Esophagus mucosa (tissue), 1 donor: Measurements from ENCODE around the gene DPP6. TPM values are rescaled to one million over a fixed set of nuclear protein-coding genes. Genes with fewer than 3 reads are reported as not detected.

Experiments used
- ATAC-seq: fragments of 200-7000 bp; cut with Tn5 transposase; one replicate; pipeline ENCODE4 v1.9.1; 2020
- total RNA-seq: library from RNA; stranded (reverse); gene quantifications from one replicate; pipeline ENCODE4 v1.2.4, GENCODE V29; 2023
- donor health status: DM: yes; HTN: yes; CAD: no.

The DPP6 gene
- total RNA-seq, 1 donor from 2014 or later, result 0.12 TPM

DNA sequence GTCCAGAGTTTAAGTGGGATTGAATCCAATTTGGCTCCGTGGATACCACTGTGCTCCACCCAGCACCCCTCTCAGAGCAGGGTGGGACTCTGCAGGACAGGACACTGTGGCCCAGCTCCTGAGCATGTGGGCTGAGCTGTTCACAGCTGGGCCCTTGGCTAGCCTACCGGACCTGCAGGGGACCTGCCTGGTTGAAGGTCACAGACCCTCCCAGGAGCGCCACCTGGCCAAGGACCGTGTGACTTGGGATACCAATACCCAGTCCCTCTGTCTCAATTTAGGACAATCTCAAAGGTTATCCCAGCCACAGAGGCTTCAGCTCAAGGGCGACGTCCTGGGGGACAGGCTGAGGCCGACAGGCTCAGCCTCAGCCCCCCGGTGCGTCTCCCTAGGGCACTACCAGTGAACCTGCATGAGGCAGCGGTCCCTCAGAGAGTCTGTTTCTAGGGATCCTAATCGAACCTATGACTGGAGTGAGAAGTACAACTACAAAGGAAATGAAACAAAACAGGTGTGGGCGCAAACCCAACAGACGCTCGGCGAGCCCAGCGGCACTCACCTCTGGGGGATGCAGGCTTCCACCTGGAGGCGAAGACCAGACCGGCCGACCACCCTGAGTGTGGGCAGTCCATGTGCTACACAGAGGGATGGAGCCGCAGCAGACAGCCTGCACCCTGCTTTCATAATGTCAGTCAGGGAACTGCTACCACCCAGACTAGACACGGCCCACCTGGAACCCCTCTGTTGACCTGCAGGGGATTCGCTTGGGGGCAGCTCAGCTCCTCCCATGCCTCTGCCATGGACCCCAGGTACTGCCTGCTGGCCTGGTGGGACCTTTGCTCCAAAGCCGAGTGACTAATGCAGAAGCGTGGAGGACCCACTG lies 847.0 kb downstream of the DPP6 start:
- ATAC-seq, result no peak

DNA sequence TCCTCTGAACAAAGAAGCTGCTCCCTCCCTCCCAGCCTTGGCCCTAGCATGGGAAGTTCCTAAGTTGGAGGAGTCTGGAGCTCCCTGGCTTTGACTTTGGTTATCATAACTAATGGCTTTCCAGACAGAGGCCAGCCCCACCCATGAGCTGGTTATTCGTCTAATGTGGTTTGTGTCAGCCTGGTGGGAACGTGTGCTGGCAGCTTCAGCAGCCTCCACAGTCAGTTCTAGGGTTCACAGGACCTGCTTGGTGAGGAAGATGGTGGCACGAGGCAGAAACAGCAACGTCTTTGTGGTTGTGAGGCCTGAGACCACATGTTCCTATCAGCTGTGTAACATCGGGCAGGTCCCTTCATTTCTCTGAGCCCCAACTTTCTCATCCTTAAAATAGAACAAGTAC lies 847.7 kb downstream of the DPP6 start:
- ATAC-seq, result no peak

DNA sequence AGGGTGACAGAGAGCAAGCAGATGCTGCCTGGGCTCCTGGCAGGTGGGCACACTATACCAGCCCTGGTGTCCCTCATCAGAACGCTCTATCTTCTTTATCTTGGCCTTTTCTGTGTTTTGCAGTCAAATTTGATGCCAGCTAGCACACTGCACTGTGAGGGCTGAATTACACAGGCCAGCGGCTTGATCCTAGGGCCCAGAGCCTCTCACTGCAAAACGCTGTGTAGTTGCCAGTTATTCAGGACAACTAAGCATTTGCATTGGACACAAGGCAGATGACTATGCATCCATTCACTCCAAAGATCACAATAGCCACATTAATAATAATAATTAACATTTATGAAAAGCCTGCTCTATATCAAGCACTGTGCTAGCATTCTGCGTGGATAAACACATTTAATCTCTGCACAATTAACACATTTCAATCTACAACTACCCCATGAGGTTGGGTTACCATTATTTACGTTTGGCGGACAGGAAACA lies 850.4 kb downstream of the DPP6 start:
- no peak for ATAC-seq

DNA sequence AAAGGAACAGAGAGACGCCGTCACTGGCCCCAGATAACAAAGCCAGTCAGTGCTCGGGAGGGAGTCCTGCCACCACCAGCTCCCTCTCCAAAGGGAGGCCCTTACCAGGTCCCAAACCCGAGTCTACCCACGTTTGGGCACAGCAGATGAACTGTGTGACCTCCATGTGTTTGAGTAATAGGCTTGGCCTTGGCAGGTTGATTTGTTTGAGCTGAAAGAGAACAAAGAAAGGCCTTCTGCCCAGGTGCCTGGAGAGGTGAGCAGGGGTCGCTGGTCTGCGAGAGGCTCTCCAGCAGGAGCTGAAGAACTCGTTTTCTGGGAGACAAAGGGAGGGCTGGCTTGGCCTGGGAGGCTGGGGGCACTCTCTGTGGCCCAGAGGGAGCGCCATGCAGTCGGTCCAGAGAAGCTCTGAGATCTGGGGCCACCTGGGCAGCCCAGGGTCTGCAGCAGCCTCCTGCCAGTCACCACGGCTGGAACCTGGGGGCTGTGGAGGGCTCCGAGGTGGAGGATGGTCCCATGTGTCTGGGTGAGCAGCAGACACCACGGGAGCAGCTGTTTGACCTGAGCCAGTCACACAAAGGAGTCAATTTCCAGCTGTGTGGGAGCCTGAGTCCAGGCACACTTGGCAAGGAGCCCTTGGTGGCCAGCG lies 851.0 kb downstream of the DPP6 start:
- ATAC-seq, result no peak

DNA sequence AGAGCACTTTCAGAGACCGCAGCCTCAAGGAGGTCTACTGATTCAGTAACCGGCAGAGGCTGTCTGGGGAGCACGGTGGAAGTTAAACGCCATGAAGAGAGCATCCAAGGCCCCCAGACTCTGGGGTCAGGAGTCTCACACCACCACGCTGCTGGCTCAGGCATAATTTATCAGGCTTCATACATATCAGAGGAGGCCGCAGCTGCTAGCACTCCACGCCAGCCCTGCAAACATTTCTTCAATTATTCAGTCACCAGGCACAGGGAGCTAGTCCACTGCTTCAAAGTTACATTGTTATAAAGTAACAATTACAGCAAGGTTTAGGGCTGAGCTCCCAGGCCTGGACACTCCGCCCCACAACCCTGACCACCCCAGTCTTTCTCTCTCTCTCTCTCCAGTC lies 852.9 kb downstream of the DPP6 start:
- ATAC-seq, result no peak

DNA sequence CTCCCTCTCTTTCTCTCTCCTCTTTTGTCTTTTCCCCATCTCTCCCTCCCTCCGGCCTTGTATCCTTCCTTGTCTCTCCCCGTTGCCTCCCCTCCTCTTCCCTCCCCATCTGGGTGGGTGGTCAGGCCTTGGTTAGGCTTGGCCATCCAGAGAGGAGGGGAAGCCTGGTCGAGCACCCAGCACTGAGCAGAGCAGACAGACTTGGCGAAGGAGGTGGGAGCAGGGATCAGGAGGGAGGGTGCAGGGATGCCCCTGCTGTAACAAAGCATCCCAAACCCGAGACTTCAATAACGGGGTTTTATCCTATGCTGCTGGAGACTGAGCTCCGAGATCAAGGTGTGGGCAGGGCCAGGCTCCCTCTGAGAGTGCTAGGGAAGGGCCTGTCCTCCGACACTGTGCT lies 853.4 kb downstream of the DPP6 start:
- no peak for ATAC-seq

DNA sequence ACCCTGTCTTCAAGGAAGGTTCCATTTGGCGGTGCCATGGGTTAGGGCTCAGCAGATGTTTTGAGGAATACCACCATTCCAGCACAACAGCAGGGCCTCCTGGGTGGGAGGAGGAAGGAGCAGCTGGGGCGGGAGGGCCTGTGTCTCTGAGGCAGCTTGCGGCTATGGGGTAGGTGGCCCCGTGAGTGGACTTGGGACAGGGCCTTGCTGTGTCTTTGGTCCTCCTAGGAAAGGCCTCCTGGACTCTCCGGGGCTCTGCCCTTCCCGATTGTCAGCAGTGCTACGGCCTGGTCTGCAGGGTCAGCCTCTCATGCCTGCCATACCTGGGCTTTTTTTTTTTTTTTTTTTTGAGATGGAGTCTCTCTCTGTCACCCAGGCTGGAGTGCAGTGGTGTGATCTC lies 854.0 kb downstream of the DPP6 start:
- no peak for ATAC-seq

DNA sequence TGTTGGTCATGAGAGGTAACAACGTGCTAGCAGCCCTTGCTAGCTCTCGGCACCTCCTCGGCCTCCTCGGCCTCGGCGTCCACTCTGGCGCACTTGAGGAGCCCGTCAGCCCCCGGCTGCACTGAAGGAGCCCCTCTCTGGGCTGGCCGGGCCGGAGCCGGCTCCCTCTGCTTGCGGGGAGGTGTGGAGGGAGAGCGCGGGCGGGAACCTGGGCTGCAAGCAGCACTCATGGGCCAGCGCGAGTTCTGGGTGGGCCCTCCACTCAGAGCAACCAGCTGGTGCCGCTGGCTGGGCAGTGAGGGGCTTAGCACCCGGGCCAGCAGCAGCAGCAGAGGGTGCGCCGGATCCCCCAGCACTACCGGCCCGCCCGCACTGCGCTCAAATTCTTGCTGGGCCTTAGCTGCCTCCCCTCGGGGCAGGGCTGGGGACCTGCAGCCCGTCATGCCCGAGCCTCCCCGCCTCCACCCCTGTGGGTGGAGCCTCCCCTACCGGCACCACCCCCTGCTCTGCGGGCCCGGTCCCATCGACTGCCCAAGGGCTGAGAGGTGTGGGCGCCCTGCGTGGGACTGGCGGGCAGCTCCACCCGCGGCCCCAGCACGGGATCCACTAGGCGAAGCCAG lies 854.6 kb downstream of the DPP6 start:
- ATAC-seq, result no peak

DNA sequence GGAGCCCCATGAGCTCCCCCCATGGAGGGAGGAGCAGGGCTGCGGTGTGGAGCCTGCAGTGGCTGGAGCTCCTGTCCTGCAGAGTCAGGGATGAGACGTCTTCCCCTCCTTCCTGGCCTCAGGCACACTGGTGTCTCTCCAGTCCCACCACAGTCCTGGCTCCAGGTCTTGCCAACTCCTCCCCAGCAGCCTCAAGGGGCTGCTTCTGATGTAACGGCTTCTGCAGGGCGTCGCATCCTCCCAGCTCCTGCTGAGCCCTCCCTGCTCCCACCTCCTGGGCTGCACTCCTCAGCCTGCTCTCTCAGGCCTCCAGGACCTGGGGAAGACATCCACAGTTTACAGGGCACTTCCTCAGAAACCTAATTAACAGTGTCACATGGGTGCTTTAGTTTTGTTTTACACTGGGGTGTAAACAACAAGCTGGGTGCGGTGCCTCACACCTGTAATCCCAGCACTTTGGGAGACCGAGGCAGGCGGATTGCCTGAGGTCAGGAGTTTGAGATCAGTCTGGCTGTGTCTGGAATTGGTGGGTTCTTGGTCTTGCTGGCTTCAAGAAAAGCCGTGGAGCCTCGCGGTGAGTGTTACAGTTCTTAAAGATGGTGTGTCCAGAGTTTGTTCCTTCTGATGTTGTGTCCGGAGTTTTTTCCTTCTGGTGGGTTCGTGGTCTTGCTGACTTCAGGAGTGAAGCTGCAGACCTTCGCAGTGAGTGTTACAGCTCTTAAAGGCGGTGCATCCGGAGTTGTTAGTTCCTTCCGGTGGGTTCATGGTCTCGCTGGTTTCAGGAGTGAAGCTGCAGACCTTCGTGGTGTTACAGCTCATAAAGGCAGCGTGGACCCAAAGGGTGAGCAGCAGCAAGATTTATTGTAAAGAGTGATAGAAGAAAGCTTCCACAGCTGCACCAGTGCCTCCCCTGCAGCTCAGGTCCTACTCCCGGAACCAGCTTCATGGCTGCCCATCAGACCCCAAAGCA lies 855.7 kb downstream of the DPP6 start:
- ATAC-seq, result no peak

DNA sequence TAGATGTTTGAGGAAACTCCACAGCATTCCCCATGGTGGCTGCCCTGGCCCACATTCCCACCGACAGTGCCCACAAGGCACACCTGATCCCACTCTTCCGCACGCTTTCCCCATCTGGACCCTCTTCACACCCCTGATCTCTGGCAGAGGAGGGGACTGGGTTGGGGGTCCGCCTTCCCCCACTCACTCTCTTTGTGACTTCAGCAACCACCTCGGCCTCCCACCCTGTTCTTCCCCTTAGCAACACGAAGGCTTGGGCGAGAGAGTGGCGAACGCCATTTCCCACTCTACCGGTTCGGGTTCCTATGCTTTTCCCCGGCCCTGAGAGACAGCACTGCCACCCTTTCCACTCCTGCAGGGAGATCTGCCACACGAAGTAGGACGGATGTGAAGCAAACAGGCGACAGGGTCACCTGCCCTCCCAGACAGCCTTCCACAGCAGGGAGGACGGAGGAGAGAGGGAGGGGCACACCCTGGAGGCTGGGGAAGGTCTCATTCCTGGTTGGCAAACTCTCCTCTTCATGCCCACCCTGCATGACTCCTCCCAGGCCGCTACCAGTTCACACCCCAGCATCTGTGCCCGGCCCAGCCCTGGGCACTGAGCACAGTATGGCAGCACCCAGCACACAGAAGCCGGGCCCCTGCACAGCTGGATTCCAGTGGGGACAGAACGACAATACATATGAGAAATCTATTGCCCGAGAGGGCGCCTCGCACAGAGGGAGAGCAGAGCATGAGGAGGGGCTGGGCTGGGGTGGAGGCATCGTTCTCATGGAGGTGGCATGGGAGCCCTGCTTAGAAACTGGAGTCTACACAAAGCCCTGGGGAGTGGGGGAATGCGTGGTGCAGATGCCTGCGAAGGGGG lies 857.3 kb downstream of the DPP6 start:
- ATAC-seq, result no peak

DNA sequence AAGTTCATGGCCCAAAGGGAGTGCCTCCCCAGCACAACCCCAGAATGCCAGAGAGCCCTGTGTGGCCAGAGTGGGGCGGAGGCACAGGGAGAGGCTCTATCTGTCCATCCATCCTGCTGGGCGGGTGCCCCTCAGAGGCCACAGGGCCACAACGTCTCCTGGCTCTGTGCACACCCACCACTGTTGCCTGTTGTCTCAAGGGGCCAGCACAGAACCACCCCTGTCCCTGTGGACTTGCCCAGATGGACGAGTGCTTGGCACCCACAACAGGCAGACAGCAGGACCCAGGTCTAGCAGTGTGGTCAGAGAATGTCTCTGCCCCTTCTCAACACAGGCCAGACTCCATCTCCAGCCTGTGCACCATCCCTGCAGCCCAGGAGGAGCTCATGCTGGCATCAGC lies 857.9 kb downstream of the DPP6 start:
- no peak for ATAC-seq

DNA sequence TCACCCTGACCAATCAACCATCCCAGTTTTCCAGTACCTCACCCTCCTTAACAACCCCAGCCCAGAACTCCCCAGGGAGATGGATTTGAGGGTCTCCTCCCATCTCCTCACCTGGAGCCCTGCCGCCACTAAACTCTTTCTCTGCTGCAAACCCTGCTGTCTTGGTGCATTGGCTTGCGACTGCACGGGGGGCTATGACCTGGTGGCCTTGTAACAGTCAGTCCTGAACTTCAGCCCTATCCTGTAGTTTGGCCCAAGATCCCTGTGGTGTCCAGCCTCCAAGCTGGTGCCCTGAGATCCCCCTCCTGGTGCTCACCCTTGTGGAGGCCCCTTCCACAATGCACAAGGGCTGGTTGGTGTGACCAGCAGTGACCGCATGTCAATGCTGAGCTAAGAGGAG lies 858.8 kb downstream of the DPP6 start:
- ATAC-seq, result no peak

DNA sequence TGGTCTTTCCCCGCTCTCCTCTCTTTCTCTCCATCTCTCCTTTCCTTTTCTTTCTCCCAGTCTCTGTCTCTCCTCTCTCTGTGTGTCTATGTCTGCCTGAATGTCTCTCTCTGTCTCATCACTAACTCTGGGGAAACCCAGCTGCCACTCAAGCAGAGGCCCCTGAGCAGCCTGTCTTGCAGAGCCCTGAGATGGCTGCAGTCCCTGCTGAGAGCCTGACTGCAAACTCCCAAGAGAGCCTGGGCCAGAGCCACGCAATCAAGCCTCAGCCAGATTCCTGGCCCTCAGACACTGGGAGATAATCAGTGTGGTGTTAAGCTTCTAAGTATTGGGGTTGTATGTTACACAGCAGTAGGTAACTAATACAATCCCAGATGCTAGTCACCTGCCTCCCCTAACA lies 859.2 kb downstream of the DPP6 start:
- no peak for ATAC-seq

DNA sequence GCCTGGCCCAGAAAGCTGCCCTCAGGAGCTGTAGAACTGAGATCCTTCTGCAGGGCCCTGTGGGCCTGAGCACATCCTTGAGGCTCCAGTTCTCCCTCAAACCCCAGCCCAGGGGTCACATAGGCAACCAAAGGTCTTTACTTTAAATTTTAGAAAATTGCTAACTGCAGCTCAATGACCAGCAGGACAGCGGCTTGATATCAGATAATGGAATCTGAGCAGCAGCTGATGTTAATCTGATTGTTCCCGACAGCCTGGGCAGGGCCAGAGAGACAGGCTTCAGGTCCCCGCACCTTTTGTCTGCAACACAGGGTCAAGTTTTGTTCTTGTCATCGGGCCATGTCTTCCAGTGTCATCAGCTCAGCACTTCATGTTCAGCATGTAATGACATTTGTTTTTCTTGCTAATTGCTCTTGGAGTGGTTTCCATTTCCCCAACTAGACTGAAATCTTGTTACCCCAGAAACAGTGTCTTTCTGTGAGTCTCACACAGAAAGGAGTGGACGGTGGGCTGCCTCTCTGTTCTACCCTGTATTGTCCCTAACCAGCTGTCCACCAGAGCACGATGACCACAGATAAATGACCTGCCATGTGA lies 859.8 kb downstream of the DPP6 start:
- no peak for ATAC-seq

DNA sequence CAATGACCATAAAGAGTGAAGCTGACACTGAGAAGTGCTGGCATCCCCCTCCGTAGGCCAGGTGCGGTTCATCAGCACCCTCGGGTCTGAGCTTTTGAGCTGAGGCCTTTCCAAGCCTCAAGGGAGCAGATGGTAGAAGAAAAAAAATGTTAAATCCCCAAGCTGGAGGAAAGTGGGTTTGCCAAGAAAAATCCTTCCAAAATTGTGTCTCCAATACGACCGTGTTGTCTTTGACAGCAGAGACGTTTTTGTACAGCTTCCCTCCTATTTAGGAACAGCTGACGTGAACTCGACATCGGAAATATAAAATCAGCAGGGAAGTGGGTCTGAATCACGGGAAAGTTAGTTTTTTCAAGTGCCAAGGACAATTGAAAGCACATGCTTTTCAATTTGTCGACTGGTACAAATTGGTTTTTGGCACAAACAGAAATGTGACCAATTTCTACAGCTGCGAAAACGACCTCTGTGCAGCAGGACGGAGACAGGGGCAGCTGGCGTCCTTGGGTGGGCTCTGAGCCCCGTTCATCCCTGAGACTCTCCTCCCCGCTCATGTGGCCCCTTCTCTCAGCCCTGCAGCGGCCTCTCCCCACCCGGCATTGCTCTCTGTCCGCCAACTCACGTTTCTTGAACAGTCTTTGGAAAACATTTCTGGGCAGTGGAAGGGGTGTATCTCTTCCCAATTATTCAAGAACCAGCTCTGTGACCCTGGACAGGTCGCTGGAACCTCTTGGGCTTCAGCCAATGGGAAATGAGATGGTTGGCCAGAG lies 860.9 kb downstream of the DPP6 start:
- no peak for ATAC-seq

DNA sequence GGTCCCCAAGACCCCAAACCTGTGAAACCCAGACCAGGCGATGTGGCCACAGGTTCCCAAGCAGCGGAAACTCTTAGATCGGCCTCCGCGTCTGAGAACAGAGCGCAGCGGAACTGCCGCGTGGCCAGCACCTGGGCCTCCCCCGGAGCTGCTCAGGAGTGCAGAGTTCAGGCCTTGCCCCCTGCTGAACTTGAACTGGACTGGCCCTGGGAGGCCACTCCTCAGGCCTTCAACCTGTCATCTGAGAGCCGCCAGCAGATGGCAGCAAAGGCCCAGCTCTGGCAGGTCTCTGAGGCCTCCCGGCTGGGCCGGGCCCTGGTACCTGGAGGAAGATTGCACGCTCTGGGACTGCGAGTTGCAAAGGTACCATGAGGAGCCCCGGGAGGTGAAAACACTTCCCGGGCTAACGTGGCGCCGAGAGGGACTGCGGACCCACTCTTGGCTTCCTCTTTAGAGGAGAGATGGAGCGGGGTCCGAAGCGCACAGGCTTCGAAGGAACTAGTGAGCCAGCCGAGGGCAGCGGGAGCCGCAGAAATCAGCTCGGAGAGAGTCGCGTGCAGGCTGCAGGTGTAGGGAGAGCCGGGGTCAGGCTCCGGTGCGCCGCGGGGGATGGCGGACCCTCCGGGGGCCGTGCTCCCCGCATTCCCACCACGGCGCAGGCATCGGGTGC lies 861.6 kb downstream of the DPP6 start:
- ATAC-seq, result peak; percentile 90

DNA sequence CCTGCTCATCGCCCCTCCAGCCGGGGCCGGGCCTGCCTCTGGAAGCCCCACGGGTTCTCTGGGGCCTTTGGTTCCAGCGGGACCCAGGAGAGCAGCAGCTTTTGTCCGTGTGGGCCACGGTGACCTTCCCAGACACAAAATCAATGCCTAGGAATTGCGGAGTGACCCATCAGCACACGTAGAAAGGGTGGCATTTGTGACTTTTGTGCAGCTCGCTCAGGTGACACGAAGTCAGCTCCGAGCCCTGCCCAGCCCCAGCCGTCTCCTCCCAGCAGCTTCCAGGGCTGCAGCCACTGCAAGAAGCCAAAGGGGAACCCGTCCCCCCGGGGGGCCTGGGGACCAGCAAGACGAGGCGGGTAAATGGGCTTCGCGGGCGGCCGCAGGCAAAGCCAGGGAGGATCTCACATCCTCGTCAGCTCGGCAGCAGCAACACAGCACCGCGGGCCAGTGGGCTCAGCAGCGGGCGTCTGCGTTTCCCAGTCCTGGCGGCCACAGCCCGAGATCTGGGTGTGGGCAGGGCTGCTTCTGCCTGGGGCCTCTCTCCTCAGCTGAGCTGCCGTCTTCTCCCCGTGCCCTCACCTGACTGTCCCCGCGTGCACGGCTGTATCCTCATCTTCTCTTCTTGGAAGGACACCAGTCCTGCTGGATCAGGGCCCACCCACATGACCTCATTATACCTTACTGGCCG lies 862.3 kb downstream of the DPP6 start:
- ATAC-seq, result no peak

DNA sequence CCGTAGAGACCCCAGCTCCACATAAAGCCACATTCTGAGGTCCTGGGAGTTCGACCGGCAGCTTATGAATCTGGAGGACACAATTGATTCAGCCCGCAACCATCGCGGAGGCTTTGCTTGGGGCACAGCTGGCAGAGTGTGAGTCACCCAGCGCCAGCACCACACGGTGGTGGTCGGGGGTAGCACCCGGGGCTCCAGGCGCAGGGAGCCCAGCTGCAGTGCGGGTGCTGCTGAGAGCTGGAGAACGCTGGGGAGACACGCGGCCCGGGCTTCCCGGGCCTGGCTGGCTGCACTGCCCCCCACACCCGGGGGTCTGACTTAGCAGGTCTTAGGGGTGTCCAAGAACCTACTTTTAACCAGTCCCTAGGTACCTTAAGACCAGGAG lies 862.8 kb downstream of the DPP6 start:
- ATAC-seq, result no peak

DNA sequence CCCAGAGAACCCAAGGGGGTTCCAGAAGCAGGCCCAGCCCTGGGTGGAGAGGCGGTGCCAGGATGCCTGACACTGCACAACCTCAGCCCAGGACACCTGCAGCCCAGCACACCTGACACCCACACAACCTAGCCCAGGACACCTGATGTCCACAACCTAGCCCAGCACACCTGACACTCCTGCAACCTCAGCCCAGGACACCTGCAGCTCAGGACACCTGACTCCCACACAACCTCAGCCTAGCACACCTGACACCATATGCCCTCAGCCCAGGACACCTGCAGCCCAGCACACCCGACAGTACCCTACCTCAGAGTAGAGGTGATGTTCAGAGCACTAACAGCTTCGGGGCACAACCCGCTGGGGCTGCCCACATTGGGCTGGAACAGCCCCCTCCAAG lies 863.4 kb downstream of the DPP6 start:
- no peak for ATAC-seq
